Prostate gland (tissue), 2 donors: Measurements from ENCODE around the gene DLX4.
A peak's percentile ranks its signal among the peaks of the same experiment; 100 is the strongest.

ENCODE experiments used
- CTCF ChIP-seq, 4 experiments: fragments of 200-600 bp in 2 of 4; fragments of 450-650 bp in 2 of 4; sonication (generic) in 2 of 4; IDR thresholded peaks; 1 replicate in 3 of 4; 2 replicates in 1 of 4; pipeline ENCODE4 v1.5.1; 2016 to 2019; ENCODE audit warnings: antibody characterized with exemption in 4 of 4, mild to moderate bottlenecking in 2 of 4, moderate library complexity in 2 of 4
- POLR2A ChIP-seq: fragments of 450-650 bp; IDR thresholded peaks from one replicate; pipeline ENCODE4 v1.6.1; 2016; ENCODE audit warnings: antibody characterized with exemption, mild to moderate bottlenecking
- POLR2AphosphoS5 ChIP-seq: sonication (generic); formaldehyde crosslinking; IDR thresholded peaks from one replicate; pipeline ENCODE4 v1.6.1; 2017; ENCODE audit warnings: antibody characterized with exemption

- TF ChIP-seq CTCF (IDR thresholded peaks at IDR 0.05), result peak; percentile 78 to 99 (median 94)
- no peak for TF ChIP-seq POLR2A
- TF ChIP-seq POLR2AphosphoS5, result peak; percentile 31
Measured at GRCh38 chr17:49997773-49998703, 29.0 kb downstream of the DLX4 start.
